Kidney (tissue), 14 donors: ENCODE measurements around the gene JADE3. TPM values are rescaled to one million over a fixed set of nuclear protein-coding genes. Genes with fewer than 3 reads are reported as not detected.

Experiments used
- DNase-seq, 5 donors: peaks; one replicate each; pipeline ENCODE4 v3.0.0-alpha.2; 2013 to 2020
- FAIRE-seq: peaks from 2 replicates; lab custom pipeline; 2012; peaks lifted over from hg19 to GRCh38; lab: Jason Lieb, UNC
- H3K27ac ChIP-seq, 2 donors: one replicate each; pipeline ENCODE4 v1.7.0; 2013; ENCODE audit warnings: low read depth in 2 of 2, low read length in 2 of 2, inconsistent platforms in 1 of 2
- H3K27me3 ChIP-seq: one replicate; pipeline ENCODE4 v1.7.1; 2013; ENCODE audit warnings: low read length, inconsistent platforms; ENCODE audit not compliant: control insufficient read depth, insufficient read depth
- H3K36me3 ChIP-seq, 3 donors: one replicate each; pipeline versions ENCODE4 v1.7.0 to v1.7.1; 2013; ENCODE audit warnings: low read length in 3 of 3, control low read depth in 1 of 3, inconsistent platforms in 1 of 3; ENCODE audit not compliant: insufficient read depth in 3 of 3, control insufficient read depth in 2 of 3
- H3K4me1 ChIP-seq, 3 donors: one replicate each; pipeline versions ENCODE4 v1.7.0 to v1.7.1; 2013; ENCODE audit warnings: low read length in 3 of 3, inconsistent platforms in 1 of 3, low read depth in 1 of 3; ENCODE audit not compliant: control insufficient read depth in 2 of 3, insufficient read depth in 2 of 3
- H3K4me3 ChIP-seq, 3 donors: one replicate each; pipeline versions ENCODE4 v1.7.0 to v1.8.1; 2013; ENCODE audit warnings: low read length in 3 of 3, control low read depth in 1 of 3, inconsistent platforms in 1 of 3
- H3K9ac ChIP-seq, 3 donors: one replicate each; pipeline versions ENCODE4 v1.7.0 to v1.7.1; 2013; ENCODE audit warnings: low read length in 3 of 3, control low read depth in 1 of 3, inconsistent platforms in 1 of 3
- H3K9me3 ChIP-seq, 3 donors: one replicate each; pipeline versions ENCODE4 v1.7.0 to v1.7.1; 2013; ENCODE audit warnings: low read length in 3 of 3, control low read depth in 1 of 3, inconsistent platforms in 1 of 3; ENCODE audit not compliant: control insufficient read depth in 2 of 3, insufficient read depth in 1 of 3
- intact Hi-C: fragments of 100-400 bp; cut with DNase I; formaldehyde crosslinking; loops from one replicate; pipeline ENCODE4 v1.11.1; 2022
- polyA plus RNA-seq: library from polyadenylated mRNA; stranded (reverse); fragments of 350-450 nt; fragmentation: Illumina TruSeq; extraction: RNeasy Lipid Tissue Mini Kit (QIAGEN cat#74804); gene quantifications from one replicate; pipeline ENCODE4 v1.2.3, GENCODE V29; 2014; ENCODE audit warnings: low read depth, low replicate concordance; ENCODE audit not compliant: insufficient read depth
- total RNA-seq: library from RNA; stranded (reverse); fragmentation: NEBNext Ultra II Directional; extraction: Animal tissue kit (Norgen Biotek cat#: 25700); gene quantifications from one replicate; pipeline ENCODE4 v1.2.1, GENCODE V29; 2021
- TF ChIP-seq, protein P1 (sequence below): IDR thresholded peaks from 3 replicates; pipeline ENCODE4 v1.5.1; 2012; ENCODE audit warnings: mild to moderate bottlenecking, moderate library complexity, borderline replicate concordance; ENCODE audit not compliant: insufficient read depth; ENCODE audit errors: extremely low read depth
- donor health status: control.
- donor health status: control.
- donor health status: control.
- donor health status: control.
- donor health status: control.
- donor health status: DM: yes; HTN: yes; CAD: no.
- donor health status: Normal renal cell carcinoma (clear cell type).

JADE3 gene
- total and polyA plus RNA-seq, 2 donors from 2014 or later: 3.2 to 13.1 TPM

DNA sequence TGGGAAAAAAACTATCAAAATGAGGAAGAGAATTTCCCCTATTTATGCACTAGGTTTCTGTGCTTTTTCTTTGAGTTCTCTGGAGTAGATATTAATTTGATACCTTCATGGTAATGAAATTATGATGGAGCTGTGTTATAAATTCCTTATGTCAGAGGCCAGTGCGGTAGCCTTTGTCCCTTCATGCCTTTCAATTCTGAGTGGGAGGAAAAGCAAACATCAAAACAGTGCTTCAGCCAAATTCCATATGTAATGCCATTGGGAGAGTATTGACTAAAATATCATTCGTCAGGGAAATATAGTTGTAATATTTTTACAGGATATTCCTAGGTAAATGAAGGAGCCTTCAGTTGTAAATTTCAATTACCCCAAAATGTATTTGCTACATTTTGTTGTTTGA is 148.5 kb downstream of the JADE3 start:
- intact Hi-C loops: no loop called here
- no peaks in the 10 kb centered on the region for H3K4me1 ChIP-seq
- no peaks in the 10 kb centered on the region for H3K9me3 ChIP-seq
- no peak overlapping the region for H3K27ac ChIP-seq
- H3K9ac ChIP-seq: no peak overlapping the region
- TF ChIP-seq, protein P1, sequence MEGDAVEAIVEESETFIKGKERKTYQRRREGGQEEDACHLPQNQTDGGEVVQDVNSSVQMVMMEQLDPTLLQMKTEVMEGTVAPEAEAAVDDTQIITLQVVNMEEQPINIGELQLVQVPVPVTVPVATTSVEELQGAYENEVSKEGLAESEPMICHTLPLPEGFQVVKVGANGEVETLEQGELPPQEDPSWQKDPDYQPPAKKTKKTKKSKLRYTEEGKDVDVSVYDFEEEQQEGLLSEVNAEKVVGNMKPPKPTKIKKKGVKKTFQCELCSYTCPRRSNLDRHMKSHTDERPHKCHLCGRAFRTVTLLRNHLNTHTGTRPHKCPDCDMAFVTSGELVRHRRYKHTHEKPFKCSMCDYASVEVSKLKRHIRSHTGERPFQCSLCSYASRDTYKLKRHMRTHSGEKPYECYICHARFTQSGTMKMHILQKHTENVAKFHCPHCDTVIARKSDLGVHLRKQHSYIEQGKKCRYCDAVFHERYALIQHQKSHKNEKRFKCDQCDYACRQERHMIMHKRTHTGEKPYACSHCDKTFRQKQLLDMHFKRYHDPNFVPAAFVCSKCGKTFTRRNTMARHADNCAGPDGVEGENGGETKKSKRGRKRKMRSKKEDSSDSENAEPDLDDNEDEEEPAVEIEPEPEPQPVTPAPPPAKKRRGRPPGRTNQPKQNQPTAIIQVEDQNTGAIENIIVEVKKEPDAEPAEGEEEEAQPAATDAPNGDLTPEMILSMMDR: no peak
- no peak for DNase-seq
- peaks cover 0 to 2% (median 0%) of the 10 kb centered on the region in 3 donors for H3K36me3 ChIP-seq
- FAIRE-seq: no peak
- peaks cover 6% of the 10 kb centered on the region for H3K27me3 ChIP-seq
- no peak overlapping the region for H3K4me3 ChIP-seq

DNA sequence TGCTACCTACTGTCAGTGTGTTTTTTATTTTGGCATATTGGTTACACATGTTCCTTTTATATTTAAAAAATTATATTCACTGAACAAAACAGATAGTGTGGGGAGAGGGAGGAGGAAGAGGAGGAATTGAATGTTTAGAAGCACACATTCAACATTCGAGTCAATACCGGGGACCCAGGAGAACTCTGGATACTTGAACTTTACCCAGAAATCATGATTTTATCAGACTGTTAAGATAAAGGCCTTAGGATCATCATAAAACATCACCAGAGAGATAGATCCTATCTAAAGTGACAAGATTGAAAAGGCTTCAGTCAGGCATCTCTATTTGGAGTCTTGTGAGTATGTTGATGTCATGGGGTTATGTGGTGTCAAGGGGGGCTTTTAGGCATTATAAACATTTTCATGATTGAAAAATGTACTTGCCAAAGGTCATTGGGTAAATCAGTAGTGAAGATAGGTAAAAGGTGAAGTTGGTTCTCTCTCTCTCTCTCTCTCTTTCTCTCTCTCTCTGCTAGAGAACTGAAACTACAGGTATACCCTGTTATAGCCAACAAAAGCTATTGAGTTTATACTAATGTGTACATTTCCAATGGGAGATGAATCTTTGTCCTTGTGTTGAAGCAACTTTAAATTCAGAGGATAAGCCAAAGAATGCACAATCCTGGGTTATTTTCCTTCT is 149.2 kb downstream of the JADE3 start:
- Histone ChIP-seq H3K27me3 (peaks cover 6% of the 10 kb centered on the region), H3K36me3 (peaks cover 0 to 2% (median 0%) of the 10 kb centered on the region in 3 donors), H3K9ac (no peak overlapping the region), H3K9me3 (no peaks in the 10 kb centered on the region), H3K4me1 (no peaks in the 10 kb centered on the region), H3K4me3 (no peak overlapping the region), H3K27ac (no peak overlapping the region)
- intact Hi-C loops: no loop called here
- DNase-seq (no peak), FAIRE-seq (no peak)
- TF ChIP-seq, protein P1: no peak

DNA sequence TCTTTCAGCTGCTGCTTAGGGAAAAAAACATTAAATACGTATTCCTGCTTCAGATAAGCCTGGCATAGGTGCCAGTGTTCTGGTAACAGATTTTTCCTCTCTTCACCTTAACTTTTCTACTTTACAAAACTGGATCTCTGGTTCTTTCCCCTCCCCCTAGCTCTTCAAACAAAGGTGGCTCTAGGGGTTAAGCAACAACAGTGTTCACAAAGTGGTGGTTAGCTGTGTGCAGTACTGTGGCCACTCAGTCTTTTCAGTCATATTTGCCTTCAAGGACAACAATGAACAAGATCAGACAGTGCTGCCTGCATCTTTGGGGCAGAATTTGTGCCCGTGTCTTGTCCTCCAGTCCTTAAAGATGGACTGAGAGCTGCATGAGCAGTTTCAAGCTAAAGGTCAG is 151.0 kb downstream of the JADE3 start:
- Histone ChIP-seq H3K36me3 (peaks cover 0 to 2% (median 0%) of the 10 kb centered on the region in 3 donors), H3K9me3 (no peaks in the 10 kb centered on the region), H3K27me3 (peaks cover 3% of the 10 kb centered on the region), H3K4me1 (no peaks in the 10 kb centered on the region), H3K27ac (no peak overlapping the region), H3K4me3 (no peak overlapping the region), H3K9ac (no peak overlapping the region)
- intact Hi-C loops: no loop called here
- TF ChIP-seq, protein P1: no peak
- no peak for DNase-seq
- FAIRE-seq: no peak
